Activated CD4-positive, alpha-beta T cell treated with anti-CD3 and anti-CD28 coated beads, Interleukin-2, amount 50 U/mL, for 48 hours (primary cell): ENCODE results near the gene WNT10A.
A peak's percentile ranks its signal among the peaks of the same experiment; 100 is the strongest.
"Not testable (repeated sequence)": the region's sequence is repeated elsewhere in the genome, so short reads cannot be mapped to it uniquely, and the experiment has no call there.

ENCODE experiments used
- DNase-seq, 2 experiments: peaks; one replicate each; pipeline ENCODE4 v3.0.0-alpha.2; 2020

Gene WNT10A

DNA sequence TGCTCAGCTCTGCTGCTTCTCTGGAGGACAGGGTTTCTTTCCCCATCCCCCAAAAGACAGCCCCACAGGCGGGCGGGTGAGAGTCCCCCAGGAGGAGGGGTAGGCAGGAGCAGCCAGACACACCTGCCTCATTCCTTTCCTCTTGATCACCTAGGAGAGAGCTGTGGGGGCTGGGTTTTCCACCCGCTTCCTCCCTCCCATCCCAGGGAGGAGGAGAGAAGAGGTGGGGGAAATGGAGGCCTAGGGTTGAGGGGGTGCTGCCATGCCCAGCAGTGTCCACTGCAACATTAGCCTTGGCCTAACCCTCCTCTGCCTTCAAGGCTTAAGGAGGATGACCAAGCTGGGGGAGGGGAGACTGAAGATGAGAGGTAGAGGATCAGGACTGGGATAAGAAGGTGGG, 14.7 kb downstream of the WNT10A start:
- no peak for DNase-seq

GRCh38 chr2:218895759-218896500, 15.3 kb downstream of the WNT10A start:
- DNase-seq: no peak

- peak; percentile 85 to 90 for DNase-seq
Measured at GRCh38 chr2:218896501-218897393, 16.1 kb downstream of the WNT10A start.

DNA sequence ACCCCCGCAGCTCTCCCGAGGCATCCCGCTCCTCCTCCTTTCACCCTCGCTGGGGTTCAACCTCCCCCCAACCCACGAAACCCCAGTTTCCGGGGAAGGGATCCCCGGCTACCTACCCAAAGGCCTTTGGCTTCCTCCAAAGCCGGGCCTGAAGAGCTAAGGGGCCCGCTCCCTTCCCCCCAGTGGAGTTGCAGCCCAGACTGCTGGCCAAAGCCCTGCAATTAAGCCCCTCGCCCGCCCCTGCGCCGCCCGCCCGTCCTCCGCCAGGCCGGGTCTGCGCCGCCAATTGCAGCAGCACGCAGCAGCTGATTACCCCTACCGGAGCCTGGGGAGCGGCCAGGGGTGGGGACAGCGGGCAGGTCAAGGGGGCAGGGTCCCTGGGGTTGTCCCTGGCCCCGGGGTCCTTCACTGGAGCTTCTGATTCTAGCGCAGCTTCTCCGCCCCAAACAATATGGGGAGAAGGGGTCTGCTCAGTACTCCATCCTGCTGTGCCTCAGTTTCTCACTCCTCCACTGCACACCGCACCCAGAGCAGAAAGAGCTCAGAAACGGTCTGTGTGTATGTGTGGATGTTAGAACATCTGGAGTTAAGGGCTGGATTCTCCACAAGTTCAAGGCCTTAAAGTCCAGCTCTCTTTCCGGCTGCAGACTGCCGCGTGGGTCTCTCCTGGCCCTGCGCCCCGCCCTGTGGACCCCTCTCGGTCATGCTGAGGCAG, 16.9 kb downstream of the WNT10A start:
- no peak for DNase-seq

GRCh38 chr2:218898109-218898878, 17.6 kb downstream of the WNT10A start:
- DNase-seq: peak; percentile 89 to 91

- DNase-seq: no peak
Measured at GRCh38 chr2:218899147-218899546, 18.5 kb downstream of the WNT10A start.

DNA sequence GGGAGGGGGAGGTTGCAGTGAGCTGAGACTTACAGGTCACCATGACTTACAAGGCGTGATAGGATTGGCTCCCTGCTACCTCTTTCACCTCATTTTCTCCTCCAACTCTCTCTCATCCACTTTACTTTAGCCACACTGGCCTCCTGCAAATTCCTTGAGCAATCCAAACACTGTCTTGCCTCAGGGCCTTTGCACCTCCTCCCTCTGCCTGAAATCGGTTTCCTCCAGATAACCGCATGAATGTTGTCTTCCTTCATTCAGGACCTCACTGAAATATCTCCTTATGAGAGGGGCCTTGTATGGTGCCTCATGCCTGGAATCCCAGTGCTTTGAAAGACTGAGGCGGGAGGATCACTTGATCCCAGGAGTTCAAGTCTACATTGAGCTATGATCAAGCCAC, 21.8 kb downstream of the WNT10A start:
- no peak for DNase-seq

- no peak for DNase-seq
Measured at GRCh38 chr2:218904176-218904575, 23.5 kb downstream of the WNT10A start.

DNA sequence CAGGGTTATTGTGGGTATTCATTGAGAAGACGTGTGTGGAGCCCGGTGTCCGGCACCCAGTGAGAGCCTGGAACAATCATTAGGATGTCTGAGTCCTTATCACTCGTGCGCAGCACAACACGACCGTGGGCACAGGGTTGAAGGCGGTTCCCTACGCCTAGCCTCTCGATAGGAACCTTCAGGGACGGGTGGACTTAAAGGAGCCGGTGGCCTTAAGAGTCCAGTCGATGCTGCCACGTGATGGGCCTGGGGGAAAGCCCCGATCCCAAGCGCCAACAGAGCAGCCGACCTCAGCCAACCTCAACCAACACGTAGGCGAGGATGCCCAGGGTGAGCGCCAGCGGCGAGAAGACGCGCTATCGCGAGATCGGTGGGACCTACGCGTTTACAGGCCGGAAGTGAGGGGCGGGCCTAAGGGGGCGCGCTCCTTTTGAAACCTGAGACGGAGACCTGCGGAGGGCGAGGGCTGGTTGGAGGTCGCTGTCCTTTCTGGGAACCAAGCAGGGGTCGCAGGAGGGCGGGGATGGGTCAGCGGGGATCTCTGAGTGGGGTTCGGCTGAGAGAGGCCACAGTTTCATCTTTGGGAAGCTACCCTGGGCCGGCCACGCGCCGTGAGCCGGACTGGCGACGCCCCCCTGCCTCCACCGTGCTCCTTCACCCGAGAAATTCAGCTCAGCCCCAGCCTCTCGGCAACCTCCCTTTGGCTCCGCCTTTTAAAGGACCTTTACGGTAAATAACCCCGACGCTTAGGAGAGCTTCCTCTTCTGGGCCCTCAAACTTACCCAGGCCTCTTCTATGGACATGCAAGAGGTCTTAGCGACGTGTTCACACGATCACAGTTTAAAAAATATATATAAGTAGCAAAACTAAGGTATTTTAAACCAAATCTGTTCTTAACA, 28.3 kb downstream of the WNT10A start:
- peak; percentile 92 to 95 for DNase-seq

- no peak for DNase-seq
Measured at GRCh38 chr2:218910741-218911140, 30.1 kb downstream of the WNT10A start.

- no peak for DNase-seq
Measured at GRCh38 chr2:218920504-218920903, 39.9 kb downstream of the WNT10A start.

- no peak for DNase-seq
Measured at GRCh38 chr2:218924757-218925156, 44.1 kb downstream of the WNT10A start.

DNA sequence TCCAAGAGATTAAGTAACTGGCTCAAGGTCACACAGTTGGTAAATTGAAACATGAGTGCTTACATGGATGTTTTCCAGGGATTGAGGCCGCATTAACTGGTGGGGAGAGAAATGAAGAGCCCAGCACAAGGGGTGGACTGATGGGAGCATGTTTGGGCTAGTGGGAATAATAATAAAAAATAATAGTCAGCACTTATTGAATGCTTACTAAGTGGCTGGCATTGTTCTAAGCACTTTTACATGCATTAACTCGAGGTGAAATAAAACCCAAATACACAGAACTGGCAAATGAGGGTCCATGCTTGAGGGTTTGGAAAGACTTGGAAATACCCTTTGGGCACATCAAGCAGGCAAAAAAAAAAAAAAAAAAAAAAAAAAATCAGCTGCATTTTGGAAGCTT, 44.8 kb downstream of the WNT10A start:
- no peak for DNase-seq

DNA sequence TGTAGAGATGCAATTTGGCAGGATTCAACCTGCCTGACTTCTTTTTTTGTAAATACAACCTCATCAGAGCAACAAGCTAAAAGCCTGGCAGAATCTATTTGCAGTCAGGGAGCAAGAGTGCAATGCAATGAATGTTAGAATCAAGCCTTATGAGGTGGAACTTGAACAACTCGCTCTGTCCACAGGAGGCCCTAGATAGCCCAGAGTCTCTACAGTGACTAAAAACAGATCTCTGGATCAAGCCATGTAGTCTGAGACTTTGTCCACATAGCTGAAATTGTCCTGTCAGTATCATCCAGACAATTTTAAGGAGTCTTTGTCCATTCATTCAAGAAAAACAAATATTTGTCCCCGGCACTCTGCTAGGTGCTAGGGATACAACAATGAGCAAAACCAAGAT, 46.8 kb downstream of the WNT10A start:
- no peak for DNase-seq

DNA sequence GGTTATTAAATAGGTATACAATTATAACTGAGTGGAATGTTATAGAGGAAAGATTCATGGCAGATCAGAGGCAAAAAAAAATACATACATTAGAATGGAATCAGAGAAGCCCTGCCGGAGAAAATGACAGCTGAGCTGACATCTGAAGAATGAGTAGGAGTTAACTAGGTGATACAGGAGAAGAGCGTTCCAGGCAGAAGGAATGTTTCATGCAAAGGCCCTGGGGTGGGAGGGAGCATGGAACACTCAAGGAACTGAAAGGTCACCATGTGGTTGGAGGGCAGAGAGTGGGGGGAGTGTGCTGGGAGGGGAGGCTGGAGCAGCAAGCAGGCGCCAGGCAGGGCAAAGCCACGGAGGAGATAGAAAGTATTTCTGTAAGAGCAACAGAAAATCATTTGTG, 47.2 kb downstream of the WNT10A start:
- no peak for DNase-seq

DNA sequence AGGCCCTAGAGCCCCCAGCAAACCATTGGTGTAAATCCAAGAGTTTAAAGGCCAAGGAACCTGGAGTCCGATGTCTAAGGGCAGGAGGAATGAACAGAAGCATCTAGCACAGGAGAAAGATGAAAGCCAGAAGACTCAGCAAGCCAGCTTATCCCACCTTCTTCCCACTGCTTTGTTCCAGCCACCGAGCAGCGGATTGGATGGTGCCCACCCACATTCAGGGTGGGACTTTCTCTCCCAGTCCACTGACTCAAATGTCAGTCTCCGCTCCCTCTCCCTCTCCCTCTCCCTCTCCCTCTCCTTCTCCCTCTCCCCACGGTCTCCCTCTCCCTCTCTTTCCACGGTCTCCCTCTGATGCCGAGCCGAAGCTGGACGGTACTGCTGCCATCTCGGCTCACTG, 49.8 kb downstream of the WNT10A start:
- DNase-seq: not testable (repeated sequence)

DNA sequence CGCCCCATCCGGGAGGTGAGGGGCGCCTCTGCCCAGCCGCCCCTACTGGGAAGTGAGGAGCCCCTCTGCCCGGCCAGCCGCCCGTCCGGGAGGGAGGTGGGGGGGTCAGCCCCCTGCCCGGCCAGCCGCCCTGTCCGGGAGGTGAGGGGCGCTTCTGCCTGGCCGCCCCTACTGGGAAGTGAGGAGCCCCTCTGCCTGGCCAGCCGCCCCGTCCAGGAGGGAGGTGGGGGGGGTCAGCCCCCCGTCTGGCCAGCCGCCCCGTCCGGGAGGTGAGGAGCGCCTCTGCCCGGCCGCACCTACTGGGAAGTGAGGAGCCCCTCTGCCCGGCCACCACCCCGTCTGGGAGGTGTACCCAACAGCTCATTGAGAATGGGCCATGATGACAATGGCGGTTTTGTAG, 51.1 kb downstream of the WNT10A start:
- not testable (repeated sequence) for DNase-seq
